PC-3 (cell line): Measurements from ENCODE around the gene THRB. TPM values are rescaled to one million over a fixed set of nuclear protein-coding genes. Genes with fewer than 3 reads are reported as not detected.

Experiments used
- ATAC-seq: fragments of 200-7000 bp; cut with Tn5 transposase; 2 replicates; pipeline ENCODE4 v1.9.1; 2020; ENCODE audit warnings: mild to moderate bottlenecking, moderate library complexity
- BruUV-seq: library from RNA; stranded (reverse); fragments of 400-500 nt; replicated peaks from 2 replicates; lab custom pipeline; 2021; lab: Mats Ljungman, UMichigan
- CTCF ChIA-PET: fragments of 300-600 bp; sonication (Branson Sonifier 250); formaldehyde crosslinking; loops from one replicate; lab custom pipeline; 2022; ENCODE audit warnings: antibody characterized with exemption; lab: Charles Lee
- POLR2A ChIA-PET: fragments of 300-600 bp; sonication (Branson Sonifier 250); formaldehyde crosslinking; loops from one replicate; lab custom pipeline; 2022; ENCODE audit warnings: antibody characterized with exemption; ENCODE audit not compliant: unreplicated experiment; lab: Charles Lee
- DNase-seq: peaks from one replicate; pipeline ENCODE4 v3.0.0-alpha.2; 2015
- H2AFZ ChIP-seq: fragments of 300-600 bp; sonication (generic); 2 replicates; pipeline ENCODE4 v1.6.0; 2016; ENCODE audit warnings: antibody characterized with exemption, low read length
- H3F3A ChIP-seq: fragments of 300-600 bp; sonication (generic); one replicate; pipeline ENCODE4 v1.6.0; 2017; ENCODE audit warnings: antibody characterized with exemption, low read length, control low read depth, mild to moderate bottlenecking; ENCODE audit not compliant: unreplicated experiment
- H3K27ac ChIP-seq: fragments of 300-600 bp; sonication (generic); 2 replicates; pipeline ENCODE4 v1.5.1; 2016; ENCODE audit warnings: mild to moderate bottlenecking, low read length
- H3K27me3 ChIP-seq: fragments of 300-600 bp; sonication (generic); 2 replicates; pipeline ENCODE4 v1.6.1; 2016; ENCODE audit warnings: low read length, mixed read lengths
- H3K36me3 ChIP-seq: fragments of 300-600 bp; sonication (generic); 2 replicates; pipeline ENCODE4 v1.6.1; 2016; ENCODE audit warnings: low read depth, mixed run types, low read length, mixed read lengths
- H3K4me1 ChIP-seq: fragments of 300-600 bp; sonication (generic); 2 replicates; pipeline ENCODE4 v1.5.1; 2016; ENCODE audit warnings: low read length; ENCODE audit not compliant: insufficient read depth
- H3K4me2 ChIP-seq: fragments of 300-600 bp; sonication (generic); 2 replicates; pipeline ENCODE4 v1.6.0; 2016; ENCODE audit warnings: low read length
- H3K4me3 ChIP-seq: fragments of 300-600 bp; sonication (generic); 2 replicates; pipeline ENCODE4 v1.5.1; 2016; ENCODE audit warnings: mild to moderate bottlenecking, low read length, mixed read lengths
- H3K79me2 ChIP-seq: fragments of 300-600 bp; sonication (generic); 2 replicates; pipeline ENCODE4 v1.6.1; 2017; ENCODE audit warnings: low read length, mixed read lengths
- H3K9ac ChIP-seq: fragments of 300-600 bp; sonication (generic); 2 replicates; pipeline ENCODE4 v1.6.0; 2016; ENCODE audit warnings: mild to moderate bottlenecking, low read length
- H3K9me2 ChIP-seq: fragments of 300-600 bp; sonication (generic); replicated peaks from 2 replicates; pipeline ENCODE4 v1.6.1; 2016; ENCODE audit warnings: mixed run types, low read length, mixed read lengths
- H3K9me3 ChIP-seq: fragments of 300-600 bp; sonication (generic); 2 replicates; pipeline ENCODE4 v1.6.1; 2016; ENCODE audit warnings: low read length, mixed read lengths
- H4K20me1 ChIP-seq: fragments of 300-600 bp; sonication (generic); 2 replicates; pipeline ENCODE4 v1.6.1; 2016; ENCODE audit warnings: low read length, mixed read lengths
- CTCF ChIP-seq: fragments of 300-600 bp; sonication (generic); conservative IDR thresholded peaks from 2 replicates; pipeline ENCODE4 v1.5.1; 2017; ENCODE audit warnings: antibody characterized with exemption, low read depth, mild to moderate bottlenecking, low read length
- EZH2 ChIP-seq: fragments of 300-600 bp; sonication (generic); IDR thresholded peaks from one replicate; pipeline ENCODE4 v1.6.1; 2017; ENCODE audit warnings: antibody characterized with exemption, mild to moderate bottlenecking, low read length; ENCODE audit not compliant: unreplicated experiment
- EZH2phosphoT487 ChIP-seq: fragments of 300-600 bp; sonication (generic); IDR thresholded peaks from 2 replicates; pipeline ENCODE4 v1.6.1; 2018; ENCODE audit warnings: mild to moderate bottlenecking, antibody characterized with exemption, low read length, borderline replicate concordance
- intact Hi-C: fragments of 100-400 bp; cut with micrococcal nuclease; formaldehyde crosslinking; loops from 2 replicates; pipeline ENCODE4 v1.9.0; 2023
- total RNA-seq: library from RNA; depleted of rRNA; stranded (reverse); fragments of >200 nt; gene quantifications from 2 replicates; pipeline ENCODE4 v1.2.3, GENCODE V29; 2014

The THRB gene
- total RNA-seq, 1 experiment from 2014 or later, result 9.7 TPM

GRCh38 chr3:24390169-24391130 is 104.2 kb downstream of the THRB start:
- Histone ChIP-seq H3K9me3 (no peaks in the 10 kb centered on the region), H3F3A (no peaks in the 10 kb centered on the region), H3K4me2 (no peak overlapping the region), H2AFZ (no peak overlapping the region), H3K4me1 (peaks cover 34% of the 10 kb centered on the region), H3K27ac (no peak overlapping the region), H3K9me2 (0 out of 2 replicates have a peak, but pooled peaks cover 2% of the 10 kb centered on the region), H3K27me3 (no peaks in the 10 kb centered on the region), H3K36me3 (no peaks in the 10 kb centered on the region), H3K4me3 (no peak overlapping the region), H4K20me1 (no peaks in the 10 kb centered on the region), H3K79me2 (no peaks in the 10 kb centered on the region), H3K9ac (no peak overlapping the region)
- intact Hi-C loops, result no loop called here
- ChIA-PET CTCF (no interaction called here), POLR2A (no interaction called here)
- ATAC-seq (no peak), DNase-seq (no peak)
- BruUV-seq, result no TSS peak
- TF ChIP-seq CTCF (no peak), EZH2 (no peak)

GRCh38 chr3:24389108-24390090 is 105.3 kb downstream of the THRB start:
- Histone ChIP-seq H3K27ac (no peak overlapping the region), H3K27me3 (no peaks in the 10 kb centered on the region), H3K4me2 (peak overlapping the region; percentile 3; the same call in 1 of the 2 replicates), H3K9ac (no peak overlapping the region), H3F3A (no peaks in the 10 kb centered on the region), H3K36me3 (no peaks in the 10 kb centered on the region), H3K9me3 (no peaks in the 10 kb centered on the region), H4K20me1 (no peaks in the 10 kb centered on the region), H3K4me1 (peaks cover 34% of the 10 kb centered on the region), H2AFZ (no peak overlapping the region), H3K79me2 (no peaks in the 10 kb centered on the region), H3K4me3 (no peak overlapping the region), H3K9me2 (no peaks in the 10 kb centered on the region)
- DNase-seq, result peak; percentile 36
- POLR2A ChIA-PET, result no interaction called here
- no peak for ATAC-seq
- no TSS peak for BruUV-seq
- no peak for TF ChIP-seq EZH2phosphoT487
- no peak for TF ChIP-seq CTCF
- TF ChIP-seq EZH2, result no peak
- intact Hi-C loops, result no loop called here
- CTCF ChIA-PET, result no interaction called here
